HG03159 (cell line): ENCODE results near the gene TMPRSS6.

Experiments used
- ATAC-seq: cut with Tn5 transposase; IDR thresholded peaks from one replicate; pipeline ENCODE4 v1.9.1; 2021; ENCODE audit warnings: mild to moderate bottlenecking, moderate library complexity; ENCODE audit not compliant: unreplicated experiment

The TMPRSS6 gene

DNA sequence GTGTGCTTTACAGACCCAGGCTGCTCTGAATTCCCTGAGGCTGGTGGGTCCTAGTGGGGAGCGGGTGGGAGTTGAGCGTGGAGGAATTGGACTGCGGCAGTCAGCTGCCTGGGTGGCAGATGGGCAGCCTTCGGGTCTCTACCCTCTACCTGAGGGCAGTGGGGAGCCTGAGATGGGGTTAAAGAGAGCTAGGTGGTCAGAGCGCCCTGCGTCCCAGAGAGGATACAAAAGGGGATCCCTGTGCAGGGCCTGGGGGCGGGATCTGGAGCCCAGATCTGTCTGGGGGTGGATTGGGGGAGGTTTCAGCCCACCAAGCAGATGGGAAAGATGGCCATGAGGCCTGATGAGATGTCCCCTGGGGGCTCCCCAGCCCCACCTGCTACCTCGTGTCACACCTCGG is 39.8 kb downstream of the TMPRSS6 start:
- ATAC-seq = no peak

DNA sequence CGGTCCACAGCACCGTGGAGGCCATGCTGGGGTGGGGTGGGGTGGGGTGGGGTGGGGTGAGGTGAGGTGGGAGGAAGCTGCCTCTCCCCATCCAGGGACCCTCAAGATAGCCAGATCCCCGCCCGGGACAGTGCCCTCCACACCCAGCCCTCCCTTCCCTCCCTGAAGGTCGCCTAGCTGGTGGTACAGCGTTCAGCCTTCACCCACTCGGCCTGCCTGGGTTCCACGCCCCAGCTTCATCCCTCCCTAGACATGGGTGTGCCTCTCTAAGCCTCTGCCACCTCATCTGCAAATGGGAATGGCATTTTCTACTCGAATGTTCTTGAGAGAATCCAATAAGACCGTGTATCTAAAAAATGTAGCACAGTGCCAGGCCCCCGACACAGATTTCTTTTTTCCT is 40.2 kb downstream of the TMPRSS6 start:
- ATAC-seq = no peak

DNA sequence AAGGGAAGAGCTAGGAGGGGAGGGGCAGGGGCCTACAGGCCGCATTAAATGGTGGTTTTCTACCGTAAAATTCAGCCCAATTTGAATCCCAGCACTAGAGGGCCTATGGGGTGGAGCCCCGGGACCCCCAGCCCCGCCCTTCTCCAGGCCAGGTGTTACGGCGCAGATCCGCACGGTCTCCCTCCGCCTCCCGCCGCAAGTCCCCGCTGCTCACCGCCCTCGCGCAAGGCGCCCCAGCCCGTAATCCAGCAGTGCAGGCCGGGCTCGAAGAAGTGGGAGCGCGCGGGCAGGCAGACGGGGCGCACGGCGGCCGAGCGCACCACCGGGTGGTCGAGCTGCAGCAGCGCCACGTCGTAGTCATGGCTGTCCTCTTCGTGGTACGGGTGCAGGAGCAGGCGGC is 40.7 kb downstream of the TMPRSS6 start:
- ATAC-seq = no peak

DNA sequence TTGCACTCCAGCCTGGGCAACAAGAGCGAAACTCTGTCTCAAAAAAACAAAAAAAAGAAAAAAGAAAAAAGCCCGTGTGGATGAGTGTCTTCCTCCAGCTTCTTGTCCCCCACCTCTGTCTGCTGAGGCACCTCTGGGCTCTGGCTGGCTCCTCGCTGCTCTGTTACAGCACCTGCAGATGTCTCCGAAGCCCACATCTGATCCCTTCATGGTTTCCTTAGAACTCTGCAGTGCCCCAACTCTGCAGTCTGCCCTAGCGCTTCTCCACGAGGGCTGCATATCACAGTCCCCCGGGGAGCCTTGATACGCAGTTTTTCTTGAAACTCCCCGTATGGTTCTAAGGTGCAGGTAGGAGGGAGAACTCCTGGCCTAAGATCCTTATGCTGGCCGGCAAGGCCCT is 42.1 kb downstream of the TMPRSS6 start:
- no peak for ATAC-seq

DNA sequence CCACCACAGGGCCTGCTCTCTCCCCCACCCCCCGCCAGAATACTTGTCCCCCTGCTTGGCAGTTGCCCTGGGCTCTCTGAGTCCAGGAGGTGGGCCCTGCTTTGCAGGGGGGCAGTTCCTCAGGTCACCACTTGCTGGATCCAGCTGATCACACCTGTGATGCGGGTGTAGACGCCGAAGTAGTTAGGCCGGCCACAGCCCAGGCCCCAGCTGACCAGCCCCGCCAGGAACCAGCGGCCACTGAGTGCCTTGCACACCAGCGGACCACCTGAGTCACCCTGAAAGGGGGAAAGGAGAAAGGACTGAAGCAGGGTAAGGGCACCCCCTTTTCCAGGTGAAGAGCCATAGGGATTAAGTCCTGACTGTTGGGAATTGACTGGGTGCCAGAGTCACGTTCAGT is 43.6 kb downstream of the TMPRSS6 start:
- ATAC-seq = no peak

DNA sequence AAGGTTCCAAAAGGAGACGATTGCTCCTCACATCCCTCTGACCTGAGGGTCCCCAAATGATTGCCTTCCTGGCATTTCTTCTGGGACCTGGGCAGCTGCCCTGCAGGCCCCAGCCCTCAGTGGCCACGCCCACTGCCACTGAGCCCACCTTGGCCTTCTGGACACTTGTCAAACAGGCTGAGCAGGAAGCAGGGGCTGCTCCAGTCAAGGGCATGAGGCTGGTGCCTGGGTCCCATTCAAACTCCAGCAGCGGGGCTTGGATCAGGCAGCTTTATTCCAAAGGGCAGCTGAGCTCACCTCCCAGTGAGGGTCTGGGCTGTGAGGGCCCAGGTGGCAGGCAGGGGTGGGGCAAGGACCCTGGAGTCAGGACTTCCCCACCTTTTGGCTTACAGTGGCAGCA is 44.3 kb downstream of the TMPRSS6 start:
- no peak for ATAC-seq

DNA sequence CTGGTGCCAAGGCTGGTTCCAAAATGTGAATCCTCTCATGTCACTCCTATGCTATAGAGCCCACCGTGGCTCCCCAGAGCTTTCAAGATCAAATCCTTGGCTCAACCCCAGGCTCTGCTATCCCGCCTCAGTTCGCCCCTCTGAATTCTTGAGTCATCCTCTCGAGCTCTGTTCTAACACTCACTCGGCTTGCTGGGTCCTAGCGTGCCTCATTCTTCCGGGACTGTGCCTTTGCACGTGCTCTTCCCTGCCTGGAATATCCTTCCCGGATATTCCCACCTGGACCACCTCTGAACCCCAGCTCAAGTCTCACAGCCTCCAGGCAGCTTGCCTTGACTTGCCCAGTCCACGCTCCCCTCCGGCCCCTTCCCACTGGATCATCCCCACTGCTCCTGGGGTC is 45.0 kb downstream of the TMPRSS6 start:
- no peak for ATAC-seq

DNA sequence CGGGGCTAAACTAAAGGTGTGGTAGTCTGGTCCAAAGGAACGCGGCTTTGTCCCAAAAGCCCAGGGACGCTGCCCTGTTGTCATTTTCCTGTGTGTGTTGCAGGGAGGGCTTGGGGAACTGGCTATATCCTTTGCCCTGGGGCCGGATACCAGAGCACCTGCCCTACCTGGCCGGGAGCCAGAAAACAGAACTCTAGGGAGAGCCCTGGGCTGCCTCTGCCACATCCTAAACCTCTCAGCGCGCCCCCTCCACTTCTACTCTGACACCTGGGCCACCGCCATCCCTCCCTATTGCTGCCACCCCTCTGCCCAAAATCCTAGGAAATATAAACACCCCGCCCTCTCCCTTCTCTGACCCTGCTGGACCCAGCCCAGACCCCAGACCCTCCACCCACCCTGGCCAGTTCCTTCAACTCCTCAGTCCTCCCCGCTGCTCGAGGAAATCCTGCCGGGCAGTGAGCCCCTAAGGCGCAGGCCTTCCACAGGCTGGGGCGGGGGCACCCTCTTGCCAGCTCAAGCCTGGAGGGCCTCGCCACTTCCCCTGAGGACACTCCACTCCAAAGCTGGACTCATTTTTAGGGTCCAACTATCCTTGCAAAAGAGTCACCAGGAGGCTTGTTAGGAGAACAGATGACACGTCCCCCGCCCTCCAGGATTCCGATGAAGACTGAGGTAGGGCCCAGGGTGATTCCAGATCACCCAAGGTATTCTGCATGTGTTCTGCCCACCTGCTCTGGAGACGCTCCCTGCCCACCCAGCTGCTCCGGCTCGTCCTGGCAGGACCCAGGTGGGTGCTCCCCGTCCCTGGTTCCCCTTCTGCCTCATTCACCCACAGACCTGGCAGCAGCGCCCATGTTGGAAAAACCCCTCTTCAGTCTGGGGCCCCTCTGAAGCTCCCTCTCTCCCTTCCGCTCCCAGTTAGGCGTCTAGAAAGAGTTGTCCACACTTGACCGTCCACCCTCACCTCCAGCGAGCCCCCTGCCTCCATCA is 45.8 kb downstream of the TMPRSS6 start:
- no peak for ATAC-seq

DNA sequence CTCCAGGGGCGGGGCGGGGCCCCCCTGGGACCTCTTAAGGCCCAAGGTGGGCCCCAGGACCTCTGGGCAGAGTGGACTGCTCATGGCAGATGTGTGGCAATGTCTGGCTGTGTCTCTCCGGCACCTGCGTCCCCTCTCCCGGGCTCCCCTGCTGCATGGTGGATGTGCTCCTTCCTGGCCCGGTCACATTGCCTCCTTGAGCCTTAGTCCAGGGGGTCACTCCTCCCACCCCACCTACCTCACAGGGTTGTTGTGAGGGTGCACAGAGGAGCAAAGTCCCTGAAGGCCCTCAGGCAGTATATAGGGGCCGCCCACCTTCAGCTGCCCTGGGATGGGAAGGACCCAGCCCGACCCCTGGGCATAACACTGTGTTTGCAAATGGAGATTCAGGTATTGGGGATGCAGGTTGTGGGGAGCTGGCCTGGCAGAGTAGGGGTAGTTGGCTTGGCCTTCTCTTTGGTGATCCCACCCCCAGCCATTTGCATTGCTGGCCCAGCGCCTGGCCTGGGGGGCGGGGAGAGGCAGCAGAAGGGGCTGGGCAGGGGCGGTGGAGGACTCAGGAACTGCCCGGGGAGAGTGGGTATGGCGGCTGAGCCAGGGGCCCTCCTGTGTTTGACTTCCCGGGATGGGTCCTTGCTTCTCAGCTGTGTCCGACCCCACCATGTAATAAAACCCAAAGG is 46.7 kb downstream of the TMPRSS6 start:
- ATAC-seq = no peak

DNA sequence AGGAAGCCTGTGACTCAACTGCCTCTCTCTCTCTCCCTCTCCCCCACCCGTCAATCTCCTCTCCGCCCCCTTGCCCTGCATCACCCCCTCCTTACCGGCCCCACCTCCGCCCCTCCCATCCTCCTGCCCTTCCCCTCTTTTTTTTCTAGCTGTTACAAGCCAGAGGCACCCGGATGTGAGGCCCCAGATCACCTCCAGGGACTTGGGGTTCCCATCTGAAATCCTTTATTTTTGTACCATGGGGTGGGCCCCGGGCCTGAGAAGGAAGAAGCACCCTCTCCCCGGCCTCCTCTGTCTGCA is 47.2 kb downstream of the TMPRSS6 start:
- no peak for ATAC-seq

DNA sequence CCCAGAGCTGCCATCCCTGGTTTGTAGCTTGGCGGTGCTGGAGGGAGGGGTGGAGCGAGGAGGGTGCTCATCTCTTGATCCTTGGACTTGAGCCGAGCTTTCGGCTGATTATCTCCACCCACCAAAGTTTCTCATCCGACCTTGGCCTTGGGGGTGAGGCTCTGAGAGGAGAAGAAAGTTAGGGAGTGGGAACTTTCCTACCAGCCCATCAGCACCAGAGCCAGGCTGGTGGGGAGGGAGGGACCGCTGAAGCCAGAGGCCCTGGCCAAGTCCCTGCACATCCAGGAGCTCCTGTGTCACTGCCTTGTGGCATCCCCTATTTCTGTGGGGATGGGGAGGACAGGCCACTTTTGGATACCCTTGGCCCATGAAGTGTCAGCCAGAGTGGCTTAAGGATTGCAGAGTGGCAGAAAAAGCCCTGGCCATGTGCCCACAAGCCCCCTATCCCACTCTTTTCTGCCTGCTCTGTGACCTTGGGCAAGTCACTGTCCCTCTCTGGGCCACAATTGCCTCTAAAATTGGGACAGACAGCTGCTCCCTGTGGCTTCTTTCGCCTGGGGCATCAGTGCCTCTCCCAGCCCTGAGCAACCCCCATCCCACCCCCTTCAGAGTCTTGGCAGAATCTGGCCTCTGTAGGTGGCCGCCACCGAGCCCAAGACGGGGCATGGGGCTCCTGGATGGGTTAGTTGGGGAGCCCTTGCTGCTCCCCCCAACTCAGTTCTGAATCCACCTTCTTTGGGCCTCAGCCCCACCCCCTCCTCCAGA is 47.7 kb downstream of the TMPRSS6 start:
- no peak for ATAC-seq

DNA sequence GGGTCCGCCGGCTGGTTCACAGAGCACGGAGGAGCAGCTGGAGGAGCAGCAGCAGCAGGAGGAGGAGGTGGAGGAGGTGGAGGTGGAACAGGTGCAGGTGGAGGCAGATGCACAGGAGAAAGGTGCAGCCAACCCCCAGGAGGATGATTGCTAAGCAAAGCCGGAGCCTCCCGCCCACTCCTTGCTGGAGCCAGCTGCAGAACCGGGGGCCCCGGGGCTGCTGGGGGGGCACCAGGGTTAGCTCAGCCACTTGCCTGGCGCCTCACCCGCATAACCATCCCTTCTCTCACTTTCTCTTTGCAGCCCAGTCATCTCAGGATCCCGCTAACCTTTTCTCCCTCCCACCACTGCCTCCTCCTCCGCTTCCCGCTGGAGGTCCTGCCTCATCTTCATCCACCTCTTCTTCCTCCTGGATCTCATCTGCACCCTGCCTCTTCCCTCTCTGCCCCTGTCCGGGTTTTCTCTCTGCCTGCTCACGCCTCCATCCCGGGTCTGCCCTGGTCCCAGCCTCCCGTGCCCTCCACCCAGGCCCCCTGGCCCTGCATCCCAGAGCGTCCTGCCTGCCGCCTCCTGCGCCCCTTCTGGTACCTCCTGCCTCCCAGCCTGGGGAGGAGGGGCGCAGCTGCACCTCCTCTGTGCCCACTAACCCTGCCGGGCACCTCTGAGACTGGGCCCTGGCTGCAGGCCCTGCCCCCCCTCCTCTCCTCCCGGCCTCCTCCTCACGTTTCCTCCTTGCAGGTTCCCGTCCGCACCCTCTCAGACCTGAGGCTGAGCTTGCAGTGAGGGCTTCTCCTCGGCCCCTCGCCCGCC is 48.5 kb downstream of the TMPRSS6 start:
- ATAC-seq = no peak

DNA sequence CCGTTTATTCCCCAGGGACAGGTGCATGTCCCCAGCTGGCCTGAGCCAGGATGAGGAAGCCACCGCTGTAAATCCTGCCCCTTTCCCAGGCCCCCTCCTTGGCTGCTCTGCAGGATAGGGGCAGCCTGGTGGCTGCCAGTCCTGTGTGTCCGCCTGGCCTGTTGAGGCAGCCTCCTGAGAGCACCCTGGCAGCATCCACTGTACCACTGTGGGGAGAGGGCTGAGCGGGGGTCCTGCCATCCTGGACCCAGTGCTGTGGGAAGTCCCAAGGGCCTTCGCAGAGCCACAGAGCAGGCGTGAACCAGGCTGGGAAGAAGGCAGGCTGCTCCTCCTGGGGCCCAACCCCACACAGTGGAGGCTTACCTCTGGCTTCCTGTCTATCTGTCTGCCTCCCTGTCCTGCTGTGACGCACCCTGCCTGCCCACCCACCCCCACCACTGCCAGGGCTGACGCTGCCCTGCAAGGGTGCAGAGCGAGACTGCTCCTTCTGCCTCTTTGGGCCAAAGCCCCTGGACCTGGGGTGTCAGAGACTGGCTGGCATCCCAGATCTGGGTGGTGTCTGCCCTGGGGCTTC is 49.5 kb downstream of the TMPRSS6 start:
- ATAC-seq = no peak

DNA sequence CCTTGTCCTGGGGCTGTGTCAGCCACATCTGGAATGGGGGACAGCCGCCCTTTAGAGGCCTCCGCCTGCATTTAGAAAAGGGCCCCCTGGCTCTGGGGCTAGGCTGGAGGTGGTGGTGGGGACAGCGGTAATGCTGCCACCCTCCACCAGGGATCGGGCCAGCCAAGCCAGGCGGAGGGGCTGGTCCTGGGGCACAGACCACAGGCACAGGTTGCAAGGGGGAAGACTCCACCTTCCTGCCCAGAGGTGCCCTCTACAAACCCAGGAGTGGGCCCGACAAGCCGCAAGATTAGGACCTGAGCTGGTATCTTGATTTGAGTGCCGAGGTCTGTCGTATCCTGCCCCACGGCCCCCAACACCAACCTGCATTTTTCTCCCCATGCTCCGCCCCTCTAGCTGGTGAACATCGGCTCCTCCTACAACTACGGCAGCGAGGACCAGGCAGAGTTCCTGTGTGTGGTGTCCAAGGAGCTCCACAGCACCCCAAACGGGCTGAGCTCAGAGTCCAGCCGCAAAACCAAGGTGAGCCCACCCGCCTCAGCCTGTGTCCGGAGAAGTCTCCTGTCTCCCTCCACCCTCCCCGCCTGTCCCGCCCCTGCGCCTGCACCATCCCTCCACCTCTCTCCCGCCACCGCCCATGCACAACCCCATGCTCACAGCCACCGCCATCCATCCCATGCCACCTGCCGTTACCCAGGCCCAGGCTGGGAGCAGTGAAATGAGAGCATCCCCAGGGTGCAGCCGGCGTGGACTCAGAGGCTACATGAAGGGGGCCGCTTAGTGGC is 50.4 kb downstream of the TMPRSS6 start:
- ATAC-seq = no peak

DNA sequence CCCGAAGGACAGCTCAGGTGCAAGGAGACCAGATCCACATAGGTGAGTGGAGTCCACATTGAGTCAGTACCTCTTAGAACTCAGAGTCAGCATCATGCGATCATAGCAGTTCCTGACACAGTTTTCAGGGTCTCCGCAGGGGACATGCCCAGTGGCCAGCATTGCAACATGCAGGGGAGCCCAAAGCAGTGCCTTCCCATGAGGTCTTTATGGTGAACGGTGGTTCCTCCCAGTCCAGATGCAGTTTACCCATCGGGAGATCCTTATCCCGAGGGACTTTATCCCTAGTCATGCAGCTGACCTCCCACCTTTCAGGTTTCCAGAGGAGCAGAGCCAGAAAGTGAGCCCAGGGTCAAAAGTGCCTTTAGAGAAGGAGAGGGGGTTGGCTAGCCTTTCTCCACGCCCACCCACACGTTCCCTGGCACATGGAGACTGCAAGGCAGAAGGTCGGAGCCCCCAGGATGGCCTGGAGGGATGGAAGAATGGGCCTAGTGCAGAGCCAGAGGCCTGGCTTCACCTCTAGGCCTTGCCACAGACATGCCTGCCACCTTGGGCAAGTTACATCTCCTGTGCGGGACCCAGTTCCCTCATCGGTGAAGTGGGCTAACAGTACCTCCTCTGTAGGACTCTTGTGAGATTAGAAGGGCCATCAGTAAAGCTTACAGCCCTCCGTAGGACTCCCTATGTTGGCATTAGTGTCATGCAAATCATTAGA is 51.6 kb downstream of the TMPRSS6 start:
- ATAC-seq = no peak

DNA sequence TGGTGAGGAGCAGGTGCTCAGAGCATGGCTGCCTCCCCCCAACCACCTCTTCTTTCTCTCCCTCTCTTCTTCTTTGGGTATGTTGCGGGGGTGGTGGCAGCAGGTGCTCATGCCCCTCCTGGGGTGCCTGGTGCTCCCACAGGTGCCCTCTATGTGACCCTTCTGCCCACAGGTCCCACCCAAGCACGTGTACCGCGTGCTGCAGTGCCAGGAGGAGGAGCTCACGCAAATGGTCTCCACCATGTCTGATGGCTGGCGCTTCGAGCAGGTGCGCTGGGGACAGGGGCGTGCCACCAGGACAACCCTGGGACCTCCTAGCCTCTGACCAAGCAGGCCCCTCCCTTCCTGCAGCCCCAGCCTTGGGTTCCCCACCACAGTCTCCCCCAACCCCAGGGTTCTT is 52.3 kb downstream of the TMPRSS6 start:
- ATAC-seq = no peak

DNA sequence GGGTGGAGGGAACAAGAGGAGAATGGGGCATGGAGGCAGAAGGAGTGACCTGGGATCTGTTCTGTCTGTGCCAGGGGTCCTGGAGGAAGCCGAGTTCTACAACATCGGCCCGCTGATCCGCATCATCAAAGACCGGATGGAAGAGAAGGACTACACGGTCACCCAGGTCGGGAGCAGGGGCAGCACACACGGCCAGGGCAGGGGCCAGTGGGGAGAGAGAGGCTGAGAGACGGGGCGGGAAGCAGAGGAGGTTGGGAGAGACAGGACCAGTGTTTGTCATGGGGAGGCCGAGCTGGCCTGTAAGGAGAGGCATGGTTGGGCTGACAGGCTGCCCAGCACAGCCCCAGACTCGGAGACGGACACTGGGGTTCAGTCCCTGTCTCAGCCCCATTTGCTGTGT is 53.3 kb downstream of the TMPRSS6 start:
- no peak for ATAC-seq

DNA sequence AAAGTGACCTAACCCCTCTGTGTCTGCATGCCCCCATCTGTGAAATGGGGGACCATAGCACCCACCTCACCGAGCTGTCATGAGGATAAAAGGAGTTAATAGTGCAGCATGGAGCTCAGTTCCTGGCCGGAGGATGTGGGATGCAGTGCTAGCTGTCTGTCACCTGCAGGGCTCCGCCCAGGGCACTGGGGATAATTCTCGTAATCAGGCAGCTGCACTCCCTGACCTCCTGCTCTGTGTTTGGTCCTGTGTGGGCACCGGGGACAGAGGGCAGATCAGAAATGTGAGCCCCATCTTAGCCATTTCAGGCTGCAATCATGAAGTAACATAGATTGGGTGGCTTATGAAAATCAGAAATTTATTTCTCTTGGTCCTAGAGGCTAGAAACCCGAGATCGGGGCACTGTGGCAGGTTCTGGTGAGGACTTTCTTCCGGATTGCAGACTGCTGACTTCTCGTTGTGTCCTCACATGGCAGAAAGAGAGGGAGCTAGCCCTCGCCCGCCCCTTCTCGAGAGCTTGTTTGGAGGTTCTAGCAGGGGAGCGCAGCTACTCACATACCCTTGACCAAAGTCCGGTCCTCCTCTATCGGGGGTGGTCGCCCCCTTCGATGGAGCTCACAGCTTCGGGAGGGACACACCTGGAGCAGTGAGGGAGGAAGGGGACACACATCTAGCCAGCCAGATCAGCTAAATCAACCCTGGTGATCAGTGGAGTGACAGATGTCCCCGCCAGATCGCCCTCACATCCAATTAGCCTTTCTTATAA is 54.7 kb downstream of the TMPRSS6 start:
- no peak for ATAC-seq

DNA sequence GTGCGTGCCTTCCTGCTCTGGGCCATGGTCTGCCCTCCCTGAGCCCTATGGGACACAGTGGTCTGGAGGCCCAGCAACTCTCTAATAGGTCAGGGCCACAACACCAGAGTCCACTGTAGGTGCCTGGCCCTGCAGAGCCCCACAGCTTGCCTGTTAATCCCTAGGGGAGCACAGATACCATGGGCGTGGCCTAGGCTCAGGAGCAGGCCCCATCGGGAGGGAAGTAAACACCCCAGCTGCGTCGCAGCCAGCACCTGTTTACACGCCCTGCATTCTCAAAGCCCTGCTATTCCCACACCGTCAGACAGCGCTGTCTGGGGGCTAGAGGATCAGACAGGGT is 55.5 kb downstream of the TMPRSS6 start:
- ATAC-seq = no peak
